ENCODE data around the gene ARHGEF11. TPM values are rescaled to one million over a fixed set of nuclear protein-coding genes. Genes with fewer than 3 reads are reported as not detected.

ARHGEF11 gene
- total RNA-seq, 2 experiments from 2014 or later = 1.4 to 1.8 TPM

DNA sequence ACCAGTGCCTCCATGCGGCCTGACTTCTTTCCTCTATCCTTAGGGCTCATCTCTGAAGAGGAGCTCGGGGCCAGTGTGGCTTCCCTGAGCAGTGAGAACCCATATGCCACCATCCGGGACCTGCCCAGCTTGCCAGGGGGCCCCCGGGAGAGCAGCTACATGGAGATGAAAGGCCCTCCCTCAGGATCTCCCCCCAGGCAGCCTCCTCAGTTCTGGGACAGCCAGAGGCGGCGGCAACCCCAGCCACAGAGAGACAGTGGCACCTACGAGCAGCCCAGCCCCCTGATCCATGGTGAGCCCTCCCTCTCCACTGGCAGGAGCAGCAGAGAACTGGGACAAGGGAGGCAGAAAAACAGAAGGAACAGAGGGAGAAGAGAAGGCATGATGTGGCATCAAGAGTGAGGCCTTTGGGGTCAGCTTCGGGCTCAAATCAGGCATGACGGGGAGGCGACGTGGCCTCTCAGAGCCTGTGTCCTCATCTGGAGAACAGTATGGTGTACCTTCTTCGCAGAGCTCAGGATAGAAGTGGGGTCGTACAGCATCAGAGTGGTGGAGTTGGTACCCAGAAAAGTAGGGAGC is 131.6 kb downstream of the ARHGEF11 start:
- ChIA-PET POLR2A (interaction anchor here (1.2 kb wide), 1 partner anchor 10 kb away, joined by 4 read pairs; no protein-coding TSS in a partner anchor), CTCF (interaction anchor here (1.3 to 3.9 kb wide), 4 partner anchors 8 to 75 kb away, joined by 4 to 29 read pairs (median 8); no protein-coding TSS in a partner anchor)
- intact Hi-C loops (cut with micrococcal nuclease) = no loop called here
- Mint-ChIP-seq H3K4me3 (no peak overlapping the region), H3K27me3 (peaks cover 20% of the 10 kb centered on the region), H3K36me3 (ENCODE audit: low read depth) (no peaks in the 10 kb centered on the region), H3K9me3 (no peaks in the 10 kb centered on the region), H3K4me1 (ENCODE audit: low read depth) (peaks cover 3% of the 10 kb centered on the region), H3K27ac (no peak overlapping the region)
- TF ChIP-seq, protein P1, sequence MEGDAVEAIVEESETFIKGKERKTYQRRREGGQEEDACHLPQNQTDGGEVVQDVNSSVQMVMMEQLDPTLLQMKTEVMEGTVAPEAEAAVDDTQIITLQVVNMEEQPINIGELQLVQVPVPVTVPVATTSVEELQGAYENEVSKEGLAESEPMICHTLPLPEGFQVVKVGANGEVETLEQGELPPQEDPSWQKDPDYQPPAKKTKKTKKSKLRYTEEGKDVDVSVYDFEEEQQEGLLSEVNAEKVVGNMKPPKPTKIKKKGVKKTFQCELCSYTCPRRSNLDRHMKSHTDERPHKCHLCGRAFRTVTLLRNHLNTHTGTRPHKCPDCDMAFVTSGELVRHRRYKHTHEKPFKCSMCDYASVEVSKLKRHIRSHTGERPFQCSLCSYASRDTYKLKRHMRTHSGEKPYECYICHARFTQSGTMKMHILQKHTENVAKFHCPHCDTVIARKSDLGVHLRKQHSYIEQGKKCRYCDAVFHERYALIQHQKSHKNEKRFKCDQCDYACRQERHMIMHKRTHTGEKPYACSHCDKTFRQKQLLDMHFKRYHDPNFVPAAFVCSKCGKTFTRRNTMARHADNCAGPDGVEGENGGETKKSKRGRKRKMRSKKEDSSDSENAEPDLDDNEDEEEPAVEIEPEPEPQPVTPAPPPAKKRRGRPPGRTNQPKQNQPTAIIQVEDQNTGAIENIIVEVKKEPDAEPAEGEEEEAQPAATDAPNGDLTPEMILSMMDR (IDR thresholded peaks at IDR 0.05) = no peak
- DNase-seq (no peak), ATAC-seq (no peak)

DNA sequence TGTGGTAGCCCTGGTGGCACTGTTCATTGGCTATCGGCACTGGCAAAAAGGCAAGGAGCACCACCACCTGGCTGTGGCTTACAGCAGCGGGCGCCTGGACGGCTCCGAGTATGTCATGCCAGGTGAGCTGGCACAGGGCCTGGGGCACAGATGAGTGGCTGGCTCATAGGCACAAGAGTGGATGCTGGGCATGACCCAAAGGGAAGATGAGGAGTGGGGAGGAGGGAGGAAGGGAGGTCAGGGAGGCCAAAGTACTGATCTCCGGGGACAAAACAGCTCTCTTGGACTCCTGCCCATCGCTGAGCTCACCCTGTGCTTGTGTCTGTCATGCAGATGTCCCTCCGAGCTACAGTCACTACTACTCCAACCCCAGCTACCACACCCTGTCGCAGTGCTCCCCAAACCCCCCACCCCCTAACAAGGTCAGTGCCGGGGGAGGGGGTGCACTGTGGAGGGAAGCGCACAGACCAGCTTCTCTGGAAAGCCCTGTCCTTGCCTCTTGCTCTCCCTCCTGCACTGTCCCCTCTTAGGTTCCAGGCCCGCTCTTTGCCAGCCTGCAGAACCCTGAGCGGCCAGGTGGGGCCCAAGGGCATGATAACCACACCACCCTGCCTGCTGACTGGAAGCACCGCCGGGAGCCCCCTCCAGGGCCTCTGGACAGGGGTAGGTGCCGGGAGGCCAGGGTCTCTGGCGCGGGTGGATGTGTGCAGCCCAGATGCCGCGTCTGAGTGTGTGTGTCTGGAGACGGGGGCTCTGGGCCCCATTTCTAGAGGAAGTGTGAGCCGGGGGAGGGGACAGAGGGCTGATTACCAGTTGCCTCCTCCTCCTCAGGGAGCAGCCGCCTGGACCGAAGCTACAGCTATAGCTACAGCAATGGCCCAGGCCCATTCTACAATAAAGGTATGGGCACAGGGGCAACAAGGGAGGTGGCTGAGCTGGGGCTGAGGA is 132.4 kb downstream of the ARHGEF11 start:
- Mint-ChIP-seq H3K27ac (no peak overlapping the region), H3K4me3 (no peak overlapping the region), H3K9me3 (no peaks in the 10 kb centered on the region), H3K27me3 (peaks cover 13% of the 10 kb centered on the region), H3K36me3 (ENCODE audit: low read depth) (no peaks in the 10 kb centered on the region), H3K4me1 (ENCODE audit: low read depth) (peaks cover 3% of the 10 kb centered on the region)
- intact Hi-C loops (cut with micrococcal nuclease) = no loop called here
- TF ChIP-seq, protein P1 (IDR thresholded peaks at IDR 0.05) = no peak
- CTCF ChIA-PET = interaction anchor here (1.3 to 3.9 kb wide), 4 partner anchors 9 to 74 kb away, joined by 4 to 29 read pairs (median 8); no protein-coding TSS in a partner anchor
- DNase-seq (no peak), ATAC-seq (no peak)
- POLR2A ChIA-PET = interaction anchor here (1.2 kb wide), 1 partner anchor 11 kb away, joined by 4 read pairs; no protein-coding TSS in a partner anchor

DNA sequence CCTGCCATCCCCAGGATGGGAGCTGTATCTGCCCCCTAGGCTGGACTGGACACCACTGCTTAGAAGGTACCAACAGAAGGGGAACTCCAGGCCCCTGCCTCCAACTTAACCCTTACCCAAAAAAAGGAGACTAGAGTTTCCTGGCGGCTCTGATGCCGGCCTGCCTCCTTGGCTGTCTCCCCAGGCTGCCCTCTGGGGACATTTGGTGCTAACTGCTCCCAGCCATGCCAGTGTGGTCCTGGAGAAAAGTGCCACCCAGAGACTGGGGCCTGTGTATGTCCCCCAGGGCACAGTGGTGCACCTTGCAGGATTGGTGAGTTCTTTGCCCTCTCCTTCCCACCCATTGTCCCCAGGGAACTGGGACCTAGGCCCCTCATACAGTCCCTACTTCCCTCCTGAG is 133.2 kb downstream of the ARHGEF11 start:
- POLR2A ChIA-PET = no interaction called here
- CTCF ChIA-PET = interaction anchor here (0.6 to 3.9 kb wide), 11 partner anchors 10 to 223 kb away, joined by 3 to 29 read pairs (median 5); no protein-coding TSS in a partner anchor
- peaks cover 10% of the 10 kb centered on the region for H3K27me3 Mint-ChIP-seq

DNA sequence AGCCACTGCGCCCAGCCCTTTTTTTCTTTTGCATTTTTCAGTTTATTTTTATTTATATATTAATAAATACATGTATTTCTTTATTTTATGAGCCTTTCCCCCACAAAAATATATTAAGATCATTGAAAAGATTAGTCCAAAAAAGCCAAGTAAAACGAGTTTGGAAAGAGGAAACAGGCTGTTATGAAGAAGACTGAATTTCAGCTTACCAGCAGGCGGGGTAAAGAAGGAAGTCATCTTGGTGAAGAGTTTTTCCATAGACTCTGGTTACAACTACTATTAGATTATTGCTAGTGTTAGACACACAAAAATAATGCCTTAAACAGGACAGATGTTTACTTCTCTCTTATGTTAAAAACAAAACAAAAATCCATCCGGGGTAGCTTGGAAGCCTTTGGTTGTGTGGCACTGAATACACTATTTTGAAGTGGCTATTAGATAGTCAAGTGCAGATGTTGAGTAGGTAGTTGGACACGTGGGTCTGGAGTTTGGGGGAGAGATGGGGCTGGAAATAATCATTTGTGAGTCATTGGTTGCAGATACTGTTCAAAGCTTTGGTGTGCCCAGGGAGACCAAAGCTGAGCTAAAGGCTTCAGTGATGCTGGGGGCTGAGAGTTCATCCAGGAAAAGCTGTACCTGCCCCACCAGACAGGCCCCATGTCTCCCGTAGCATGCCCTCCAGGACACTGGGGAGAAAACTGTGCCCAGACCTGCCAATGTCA is 133.8 kb downstream of the ARHGEF11 start:
- intact Hi-C loops (cut with micrococcal nuclease) = no loop called here
- peaks cover 9% of the 10 kb centered on the region for H3K27me3 Mint-ChIP-seq

More for the DNA sequence above, 133.2 kb downstream of the ARHGEF11 start:
- H3K4me1 Mint-ChIP-seq (ENCODE audit: low read depth) = peaks cover 3% of the 10 kb centered on the region
- intact Hi-C loops (cut with micrococcal nuclease) = no loop called here
- TF ChIP-seq, protein P1 (IDR thresholded peaks at IDR 0.05) = no peak
- no peak for DNase-seq
- ATAC-seq = no peak
- no peak overlapping the region for H3K4me3 Mint-ChIP-seq
- no peaks in the 10 kb centered on the region for H3K9me3 Mint-ChIP-seq
- H3K36me3 Mint-ChIP-seq (ENCODE audit: low read depth) = no peaks in the 10 kb centered on the region
- H3K27ac Mint-ChIP-seq = no peak overlapping the region

More for the DNA sequence above, 133.8 kb downstream of the ARHGEF11 start:
- TF ChIP-seq, protein P1 (IDR thresholded peaks at IDR 0.05) = no peak
- H3K27ac Mint-ChIP-seq = no peak overlapping the region
- ATAC-seq (no peak), DNase-seq (no peak)
- H3K4me3 Mint-ChIP-seq = no peak overlapping the region
- H3K4me1 Mint-ChIP-seq (ENCODE audit: low read depth) = peaks cover 3% of the 10 kb centered on the region
- H3K9me3 Mint-ChIP-seq = no peaks in the 10 kb centered on the region
- H3K36me3 Mint-ChIP-seq (ENCODE audit: low read depth) = no peaks in the 10 kb centered on the region
- ChIA-PET POLR2A (no interaction called here), CTCF (interaction anchor here (0.6 to 3.9 kb wide), 15 partner anchors 10 to 222 kb away, joined by 3 to 29 read pairs (median 4); no protein-coding TSS in a partner anchor)

Data from activated CD8-positive, alpha-beta T cell treated with anti-CD3 and anti-CD28 coated beads for 36 hours (primary cell).